Activated CD8-positive, alpha-beta T cell treated with anti-CD3 and anti-CD28 coated beads for 36 hours (primary cell): ENCODE measurements around the gene ZNF556. TPM values are rescaled to one million over a fixed set of nuclear protein-coding genes. Genes with fewer than 3 reads are reported as not detected.

Experiments
- ATAC-seq: fragments of 200-7000 bp; cut with Tn5 transposase; one replicate; pipeline ENCODE4 v1.10.0; 2021; ENCODE audit warnings: mild to moderate bottlenecking, moderate library complexity
- CTCF ChIA-PET: fragments of 350-600 bp; sonication (Branson Sonifier 250); formaldehyde crosslinking; loops from one replicate; lab custom pipeline; 2021; ENCODE audit warnings: antibody characterized with exemption; lab: Charles Lee
- POLR2A ChIA-PET: fragments of 350-600 bp; sonication (Branson Sonifier 250); formaldehyde crosslinking; loops from one replicate; lab custom pipeline; 2021; ENCODE audit warnings: antibody characterized with exemption; lab: Charles Lee
- DNase-seq: peaks from one replicate; pipeline ENCODE4 v3.0.0-alpha.2; 2020
- H3K27ac Mint-ChIP-seq: one replicate; pipeline ENCODE4 v1.8.0; 2021; ENCODE audit warnings: mild to moderate bottlenecking, mixed read lengths
- H3K27me3 Mint-ChIP-seq: one replicate; pipeline ENCODE4 v1.8.0; 2021; ENCODE audit warnings: mixed read lengths
- H3K36me3 Mint-ChIP-seq: one replicate; pipeline ENCODE4 v1.8.0; 2021; ENCODE audit warnings: low read depth, mixed read lengths
- H3K4me1 Mint-ChIP-seq: one replicate; pipeline ENCODE4 v1.8.0; 2021; ENCODE audit warnings: low read depth, mixed read lengths
- H3K4me3 Mint-ChIP-seq: one replicate; pipeline ENCODE4 v1.8.0; 2021; ENCODE audit warnings: mild to moderate bottlenecking, moderate library complexity, mixed read lengths
- H3K9me3 Mint-ChIP-seq: one replicate; pipeline ENCODE4 v1.8.0; 2021; ENCODE audit warnings: mixed read lengths
- CTCF ChIP-seq: fragments of 200-600 bp; IDR thresholded peaks from one replicate; pipeline ENCODE4 v1.8.0; 2022; ENCODE audit warnings: antibody characterized with exemption, mild to moderate bottlenecking
- intact Hi-C: fragments of 100-400 bp; cut with micrococcal nuclease; formaldehyde crosslinking; loops from one replicate; pipeline ENCODE4 v1.10.0; 2022
- total RNA-seq, 2 experiments: library from RNA; stranded (reverse); gene quantifications; one replicate each; pipeline ENCODE4 v1.2.3, GENCODE V29; 2021

Gene ZNF556
- total RNA-seq, 2 experiments from 2014 or later, result not detected

GRCh38 chr19:2846180-2846894 is 20.8 kb upstream of the ZNF556 start:
- Mint-ChIP-seq H3K4me1 (peaks cover 20% of the 10 kb centered on the region), H3K27me3 (no peaks in the 10 kb centered on the region), H3K9me3 (peaks cover 8% of the 10 kb centered on the region), H3K4me3 (no peak overlapping the region), H3K27ac (no peak overlapping the region), H3K36me3 (peaks cover 23% of the 10 kb centered on the region)
- DNase-seq, result no peak
- ChIA-PET POLR2A (no interaction called here), CTCF (no interaction called here)
- no peak for TF ChIP-seq CTCF
- intact Hi-C loops, result no loop called here
- ATAC-seq, result no peak

DNA sequence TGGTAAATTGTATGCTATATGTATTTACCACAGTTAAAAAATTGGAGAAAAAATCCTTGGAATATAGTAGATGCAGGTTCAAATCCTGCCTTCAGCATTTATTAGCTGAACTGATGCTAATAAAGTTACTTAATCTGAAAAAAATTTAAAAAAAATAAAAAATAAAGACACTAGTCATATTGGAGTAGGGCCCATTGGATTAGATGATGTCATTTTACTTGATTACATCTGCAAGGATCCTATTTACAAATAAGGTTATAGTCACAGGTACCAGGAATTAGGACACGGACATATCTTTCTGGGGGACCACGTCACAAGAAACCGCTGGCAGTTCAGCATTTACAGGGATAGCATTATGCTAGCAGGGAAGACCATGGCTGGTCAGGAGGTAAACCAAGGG is 19.6 kb upstream of the ZNF556 start:
- Mint-ChIP-seq H3K36me3 (peaks cover 35% of the 10 kb centered on the region), H3K4me1 (peaks cover 15% of the 10 kb centered on the region), H3K27me3 (no peaks in the 10 kb centered on the region), H3K27ac (no peak overlapping the region), H3K9me3 (peaks cover 15% of the 10 kb centered on the region), H3K4me3 (no peak overlapping the region)
- CTCF ChIA-PET, result interaction anchor here (0.9 kb wide), 1 partner anchor 40 kb away, joined by 3 read pairs; no protein-coding TSS in a partner anchor
- no peak for DNase-seq
- intact Hi-C loops, result no loop called here
- POLR2A ChIA-PET, result no interaction called here
- ATAC-seq, result no peak
- no peak for TF ChIP-seq CTCF

- Mint-ChIP-seq H3K9me3 (peaks cover 26% of the 10 kb centered on the region), H3K4me1 (peaks cover 12% of the 10 kb centered on the region), H3K4me3 (no peak overlapping the region), H3K27ac (no peak overlapping the region), H3K27me3 (no peaks in the 10 kb centered on the region), H3K36me3 (peaks cover 46% of the 10 kb centered on the region)
- intact Hi-C loops, result no loop called here
- TF ChIP-seq CTCF, result no peak
- ChIA-PET POLR2A (no interaction called here), CTCF (interaction anchor here (1.1 kb wide), 1 partner anchor 8 kb away, joined by 3 read pairs; the partner anchor contains the start of gene ZNF555)
- DNase-seq (no peak), ATAC-seq (no peak)
These were observed 18.5 kb upstream of the ZNF556 start for GRCh38 chr19:2848616-2849015.

- peak overlapping the region; percentile 81 for H3K27ac Mint-ChIP-seq
- intact Hi-C loops, result no loop called here
- peaks cover 55% of the 10 kb centered on the region for H3K36me3 Mint-ChIP-seq
- CTCF ChIA-PET, result interaction anchor here (0.7 to 1.3 kb wide), 3 partner anchors 9 to 694 kb away, joined by 3 read pairs; partner anchors contain the start of gene ZNF555
- H3K4me1 Mint-ChIP-seq, result peaks cover 12% of the 10 kb centered on the region
- H3K27me3 Mint-ChIP-seq, result no peaks in the 10 kb centered on the region
- TF ChIP-seq CTCF, result no peak
- DNase-seq (no peak), ATAC-seq (peak; percentile 55)
- H3K4me3 Mint-ChIP-seq, result peak overlapping the region; percentile 5
- POLR2A ChIA-PET, result interaction anchor here (0.6 kb wide), 1 partner anchor 146 kb away, joined by 3 read pairs; no protein-coding TSS in a partner anchor
- H3K9me3 Mint-ChIP-seq, result peaks cover 39% of the 10 kb centered on the region
These were observed 16.7 kb upstream of the ZNF556 start for GRCh38 chr19:2850256-2850925.

DNA sequence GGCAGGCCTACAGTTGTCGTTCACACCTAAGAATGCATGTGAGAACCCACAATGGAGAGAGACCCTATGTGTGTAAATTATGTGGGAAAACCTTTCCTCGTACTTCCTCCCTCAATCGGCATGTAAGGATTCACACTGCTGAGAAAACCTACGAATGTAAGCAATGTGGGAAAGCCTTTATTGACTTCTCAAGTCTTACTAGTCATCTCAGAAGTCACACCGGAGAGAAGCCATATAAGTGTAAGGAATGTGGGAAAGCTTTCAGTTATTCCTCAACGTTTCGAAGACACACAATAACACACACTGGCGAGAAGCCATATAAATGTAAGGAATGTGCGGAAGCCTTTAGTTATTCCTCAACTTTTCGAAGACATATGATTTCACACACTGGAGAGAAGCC is 14.5 kb upstream of the ZNF556 start:
- H3K9me3 Mint-ChIP-seq, result peaks cover 48% of the 10 kb centered on the region
- ATAC-seq (no peak), DNase-seq (no peak)
- CTCF ChIA-PET, result no interaction called here
- TF ChIP-seq CTCF, result no peak
- no peaks in the 10 kb centered on the region for H3K27me3 Mint-ChIP-seq
- POLR2A ChIA-PET, result no interaction called here
- intact Hi-C loops, result no loop called here
- H3K36me3 Mint-ChIP-seq, result peaks cover 57% of the 10 kb centered on the region
- no peak overlapping the region for H3K27ac Mint-ChIP-seq
- H3K4me3 Mint-ChIP-seq, result no peak overlapping the region
- H3K4me1 Mint-ChIP-seq, result peaks cover 25% of the 10 kb centered on the region
